ENCODE data around the gene MAGI1.

The MAGI1 gene

GRCh38 chr3:65787340-65787739, 251.4 kb downstream of the MAGI1 start:
- no peak for DNase-seq

- DNase-seq: no peak
These were observed 251.8 kb downstream of the MAGI1 start for GRCh38 chr3:65786890-65787289.

- peak in 1 of 2 donors; percentile 83 for DNase-seq
These were observed 253.6 kb downstream of the MAGI1 start for GRCh38 chr3:65785065-65785645.

GRCh38 chr3:65783117-65783516, 255.6 kb downstream of the MAGI1 start:
- no peak for DNase-seq

- DNase-seq: no peak
These were observed 257.1 kb downstream of the MAGI1 start for GRCh38 chr3:65781594-65781993.

- no peak for DNase-seq
These were observed 259.3 kb downstream of the MAGI1 start for GRCh38 chr3:65779390-65779789.

- DNase-seq: no peak
These were observed 259.8 kb downstream of the MAGI1 start for GRCh38 chr3:65778968-65779367.

GRCh38 chr3:65777050-65777449, 261.7 kb downstream of the MAGI1 start:
- no peak for DNase-seq

GRCh38 chr3:65776494-65776893, 262.2 kb downstream of the MAGI1 start:
- no peak for DNase-seq

GRCh38 chr3:65776081-65776480, 262.6 kb downstream of the MAGI1 start:
- DNase-seq: no peak

GRCh38 chr3:65772758-65773157, 266.0 kb downstream of the MAGI1 start:
- DNase-seq: no peak

- DNase-seq: no peak
These were observed 271.2 kb downstream of the MAGI1 start for GRCh38 chr3:65767551-65767950.

GRCh38 chr3:65762235-65762580, 276.5 kb downstream of the MAGI1 start:
- DNase-seq: no peak

- DNase-seq: peak; percentile 22 to 57
These were observed 277.1 kb downstream of the MAGI1 start for GRCh38 chr3:65761446-65762234.

- DNase-seq: peak in 1 of 2 donors; percentile 68
These were observed 279.7 kb downstream of the MAGI1 start for GRCh38 chr3:65758876-65759598.

GRCh38 chr3:65758438-65758837, 280.3 kb downstream of the MAGI1 start:
- DNase-seq: no peak

- no peak for DNase-seq
These were observed 286.1 kb downstream of the MAGI1 start for GRCh38 chr3:65752636-65753035.

GRCh38 chr3:65751123-65751700, 287.5 kb downstream of the MAGI1 start:
- peak; percentile 71 to 74 for DNase-seq

- DNase-seq: no peak
These were observed 289.7 kb downstream of the MAGI1 start for GRCh38 chr3:65749066-65749465.

- no peak for DNase-seq
These were observed 290.4 kb downstream of the MAGI1 start for GRCh38 chr3:65748326-65748725.

GRCh38 chr3:65746848-65747247, 291.9 kb downstream of the MAGI1 start:
- DNase-seq: no peak

GRCh38 chr3:65745306-65745705, 293.4 kb downstream of the MAGI1 start:
- no peak for DNase-seq

GRCh38 chr3:65742914-65743313, 295.8 kb downstream of the MAGI1 start:
- DNase-seq: no peak

- no peak for DNase-seq
These were observed 297.2 kb downstream of the MAGI1 start for GRCh38 chr3:65741540-65741939.

Data from hippocampal formation (tissue), 2 donors.